Myocyte (in vitro differentiated cells): ENCODE data around the gene FLT3. TPM values are rescaled to one million over a fixed set of nuclear protein-coding genes. Genes with fewer than 3 reads are reported as not detected.
"Not testable (repeated sequence)": the region's sequence is repeated elsewhere in the genome, so short reads cannot be mapped to it uniquely, and the experiment has no call there.

Source experiments
- DNase-seq: peaks from one replicate; pipeline ENCODE4 v3.0.0-alpha.2; 2012; ENCODE audit warnings: low read depth
- total RNA-seq: library from RNA; depleted of rRNA; stranded (reverse); fragments of >200 nt; gene quantifications from 2 replicates; pipeline ENCODE4 v1.2.3, GENCODE V29; 2014

Gene FLT3
- total RNA-seq, 1 donor from 2014 or later: not detected

GRCh38 chr13:27975564-27976361 is 124.6 kb downstream of the FLT3 start:
- no peak for DNase-seq

GRCh38 chr13:27973961-27974662 is 126.3 kb downstream of the FLT3 start:
- DNase-seq: no peak

- no peak for DNase-seq
Observed at GRCh38 chr13:27973291-27973690, 127.1 kb downstream of the FLT3 start.

GRCh38 chr13:27972478-27972820 is 127.9 kb downstream of the FLT3 start:
- no peak for DNase-seq

GRCh38 chr13:27971776-27972477 is 128.4 kb downstream of the FLT3 start:
- no peak for DNase-seq

- DNase-seq: no peak
Observed at GRCh38 chr13:27971236-27971645, 129.1 kb downstream of the FLT3 start.

GRCh38 chr13:27970382-27971235 is 129.8 kb downstream of the FLT3 start:
- no peak for DNase-seq

GRCh38 chr13:27969866-27970229 is 130.5 kb downstream of the FLT3 start:
- DNase-seq: no peak

GRCh38 chr13:27969082-27969865 is 131.1 kb downstream of the FLT3 start, which contains the start of gene CDX2:
CDX2 (minus strand) TSS chr13:27969315; CDS start chr13:27969006, 309 bp downstream.
- DNase-seq: no peak

GRCh38 chr13:27968316-27969081 is 131.9 kb downstream of the FLT3 start:
- no peak for DNase-seq

GRCh38 chr13:27967736-27968315 is 132.6 kb downstream of the FLT3 start:
- DNase-seq: no peak

GRCh38 chr13:27967203-27967735 is 133.1 kb downstream of the FLT3 start:
- DNase-seq: no peak

GRCh38 chr13:27966641-27967202 is 133.7 kb downstream of the FLT3 start:
- no peak for DNase-seq

GRCh38 chr13:27965740-27966640 is 134.4 kb downstream of the FLT3 start:
- no peak for DNase-seq

- DNase-seq: no peak
Observed at GRCh38 chr13:27965343-27965739, 135.0 kb downstream of the FLT3 start.

- DNase-seq: no peak
Observed at GRCh38 chr13:27964741-27965323, 135.5 kb downstream of the FLT3 start.

GRCh38 chr13:27964206-27964605 is 136.2 kb downstream of the FLT3 start:
- not testable (repeated sequence) for DNase-seq
